Loucy (cell line): ENCODE results near the gene CXXC5.
"Not testable (repeated sequence)": the region's sequence is repeated elsewhere in the genome, so short reads cannot be mapped to it uniquely, and the experiment has no call there.

ENCODE experiments used
- H2AFZ ChIP-seq: fragments of 200-600 bp; sonication (generic); 2 replicates; pipeline ENCODE4 v1.6.0; 2016; ENCODE audit warnings: antibody characterized with exemption, mild to moderate bottlenecking, low read length, moderate library complexity
- H3F3A ChIP-seq: fragments of 200-600 bp; 2 replicates; pipeline ENCODE4 v1.6.0; 2016; ENCODE audit warnings: antibody characterized with exemption, low read depth, mild to moderate bottlenecking
- H3K27me3 ChIP-seq: fragments of 200-600 bp; sonication (generic); 2 replicates; pipeline ENCODE4 v1.6.1; 2014; ENCODE audit warnings: low read length, mild to moderate bottlenecking; ENCODE audit not compliant: insufficient read depth, poor library complexity, severe bottlenecking
- H3K36me3 ChIP-seq: fragments of 200-600 bp; sonication (generic); 2 replicates; pipeline ENCODE4 v1.6.1; 2016; ENCODE audit warnings: low read length; ENCODE audit not compliant: insufficient read depth
- H3K4me1 ChIP-seq: fragments of 200-600 bp; sonication (generic); 2 replicates; pipeline ENCODE4 v1.5.1; 2014; ENCODE audit warnings: low read length, mild to moderate bottlenecking; ENCODE audit not compliant: insufficient read depth, poor library complexity, severe bottlenecking
- H3K4me2 ChIP-seq: fragments of 200-600 bp; sonication (generic); 2 replicates; pipeline ENCODE4 v1.6.0; 2014; ENCODE audit warnings: antibody characterized with exemption, low read length, low read depth, mild to moderate bottlenecking; ENCODE audit not compliant: poor library complexity, severe bottlenecking
- H3K4me3 ChIP-seq: fragments of 200-600 bp; sonication (generic); 2 replicates; pipeline ENCODE4 v1.5.1; 2014; ENCODE audit warnings: low read length, mild to moderate bottlenecking, mixed read lengths; ENCODE audit not compliant: poor library complexity, severe bottlenecking
- H3K79me2 ChIP-seq: fragments of 200-600 bp; sonication (generic); 2 replicates; pipeline ENCODE4 v1.6.1; 2014; ENCODE audit warnings: low read length; ENCODE audit not compliant: insufficient read depth
- H3K9ac ChIP-seq: fragments of 200-600 bp; sonication (generic); 2 replicates; pipeline ENCODE4 v1.6.0; 2014; ENCODE audit warnings: mild to moderate bottlenecking, low read depth, low read length, moderate library complexity; ENCODE audit not compliant: poor library complexity, severe bottlenecking
- H3K9me2 ChIP-seq: fragments of 200-600 bp; sonication (generic); replicated peaks from 2 replicates; pipeline ENCODE4 v1.6.1; 2016; ENCODE audit warnings: low read depth, low read length, mixed read lengths
- H3K9me3 ChIP-seq: fragments of 200-600 bp; sonication (generic); 2 replicates; pipeline ENCODE4 v1.6.1; 2014; ENCODE audit warnings: mild to moderate bottlenecking, antibody characterized with exemption, low read length, low read depth; ENCODE audit not compliant: insufficient read depth
- H4K20me1 ChIP-seq: fragments of 200-600 bp; sonication (generic); 2 replicates; pipeline ENCODE4 v1.6.0; 2014; ENCODE audit warnings: antibody characterized with exemption, low read length, mild to moderate bottlenecking; ENCODE audit not compliant: insufficient read depth, poor library complexity, severe bottlenecking
- CTCF ChIP-seq: fragments of 200-600 bp; sonication (generic); conservative IDR thresholded peaks from 2 replicates; pipeline ENCODE4 v1.5.1; 2014; ENCODE audit warnings: mild to moderate bottlenecking, antibody characterized with exemption, low read length
- EZH2phosphoT487 ChIP-seq: fragments of 200-600 bp; IDR thresholded peaks from 2 replicates; pipeline ENCODE4 v1.6.1; 2018; ENCODE audit warnings: antibody characterized with exemption, mild to moderate bottlenecking, moderate library complexity, borderline replicate concordance

CXXC5 gene

GRCh38 chr5:139711067-139711905 is 63.1 kb downstream of the CXXC5 start:
- Histone ChIP-seq H4K20me1 (no peaks in the 10 kb centered on the region), H3K27me3 (no peaks in the 10 kb centered on the region), H3K9me2 (no peaks in the 10 kb centered on the region), H3K4me3 (peak overlapping the region; percentile 74), H3K79me2 (no peaks in the 10 kb centered on the region), H2AFZ (peak overlapping the region; percentile 94), H3K36me3 (no peaks in the 10 kb centered on the region), H3K4me1 (peaks cover 16% of the 10 kb centered on the region), H3K9ac (peak overlapping the region; percentile 71), H3K4me2 (peak overlapping the region; percentile 82), H3F3A (peaks cover 4% of the 10 kb centered on the region; the same call in 1 of the 2 replicates), H3K9me3 (no peaks in the 10 kb centered on the region)
- no peak for TF ChIP-seq EZH2phosphoT487
- TF ChIP-seq CTCF, result peak; percentile 61

- peaks cover 16% of the 10 kb centered on the region for H3K4me1 ChIP-seq
- H4K20me1 ChIP-seq, result no peaks in the 10 kb centered on the region
- no peaks in the 10 kb centered on the region for H3K36me3 ChIP-seq
- peak overlapping the region; percentile 82 for H3K4me2 ChIP-seq
- no peaks in the 10 kb centered on the region for H3K9me2 ChIP-seq
- H3K4me3 ChIP-seq, result peak overlapping the region; percentile 74
- H3K9me3 ChIP-seq, result no peaks in the 10 kb centered on the region
- H2AFZ ChIP-seq, result no peak overlapping the region
- no peaks in the 10 kb centered on the region for H3K79me2 ChIP-seq
- H3K27me3 ChIP-seq, result no peaks in the 10 kb centered on the region
- peaks cover 4% of the 10 kb centered on the region; the same call in 1 of the 2 replicates for H3F3A ChIP-seq
- TF ChIP-seq EZH2phosphoT487 (no peak), CTCF (no peak)
- H3K9ac ChIP-seq, result no peak overlapping the region
These were observed 63.7 kb downstream of the CXXC5 start for GRCh38 chr5:139711906-139712224.

GRCh38 chr5:139712412-139712811 is 64.3 kb downstream of the CXXC5 start:
- peaks cover 14% of the 10 kb centered on the region for H3K4me1 ChIP-seq
- no peak for TF ChIP-seq EZH2phosphoT487
- no peak for TF ChIP-seq CTCF
- no peaks in the 10 kb centered on the region for H3K27me3 ChIP-seq
- H3K36me3 ChIP-seq, result no peaks in the 10 kb centered on the region
- no peaks in the 10 kb centered on the region for H3K9me3 ChIP-seq
- no peak overlapping the region for H3K4me2 ChIP-seq
- no peaks in the 10 kb centered on the region for H3K9me2 ChIP-seq
- H3K4me3 ChIP-seq, result no peak overlapping the region
- H3K9ac ChIP-seq, result no peak overlapping the region
- H4K20me1 ChIP-seq, result no peaks in the 10 kb centered on the region
- peaks cover 4% of the 10 kb centered on the region; the same call in 1 of the 2 replicates for H3F3A ChIP-seq
- no peaks in the 10 kb centered on the region for H3K79me2 ChIP-seq
- H2AFZ ChIP-seq, result no peak overlapping the region

GRCh38 chr5:139713898-139714297 is 65.7 kb downstream of the CXXC5 start:
- H3K4me2 ChIP-seq, H3K4me1 ChIP-seq, H4K20me1 ChIP-seq, H3F3A ChIP-seq, H3K4me3 ChIP-seq, H2AFZ ChIP-seq, H3K9me3 ChIP-seq, H3K27me3 ChIP-seq, H3K36me3 ChIP-seq, H3K9ac ChIP-seq, H3K79me2 ChIP-seq, H3K9me2 ChIP-seq: not testable (repeated sequence)
